IMR-90 (cell line): ENCODE measurements around the gene CA6. TPM values are rescaled to one million over a fixed set of nuclear protein-coding genes. Genes with fewer than 3 reads are reported as not detected.
A peak's percentile ranks its signal among the peaks of the same experiment; 100 is the strongest.

ENCODE experiments used
- ATAC-seq: fragments of 200-7000 bp; cut with Tn5 transposase; 2 replicates; pipeline ENCODE4 v1.9.1; 2020; ENCODE audit warnings: low read depth, mild to moderate bottlenecking, moderate library complexity
- BruUV-seq: library from RNA; stranded (reverse); fragments of 400-500 nt; replicated peaks from 2 replicates; lab custom pipeline; 2021; lab: Mats Ljungman, UMichigan
- CTCF ChIA-PET: fragments of 300-600 bp; formaldehyde crosslinking; extraction: SDS; loops from one replicate; lab custom pipeline; 2021; ENCODE audit warnings: antibody characterized with exemption; lab: Yijun Ruan, JAX
- POLR2A ChIA-PET: fragments of 300-600 bp; sonication (Branson Sonifier 250); formaldehyde crosslinking; loops from one replicate; lab custom pipeline; 2022; ENCODE audit warnings: antibody characterized with exemption; ENCODE audit not compliant: unreplicated experiment; lab: Charles Lee
- DNase-seq: peaks from one replicate; pipeline ENCODE4 v3.0.0; 2013
- H2AFZ ChIP-seq: replicated peaks from 2 replicates; pipeline ENCODE3; 2013; ENCODE audit warnings: low read length, mild to moderate bottlenecking; ENCODE audit not compliant: poor library complexity
- H2AK5ac ChIP-seq: 2 replicates; pipeline ENCODE4 v1.6.1; 2013; ENCODE audit warnings: low read depth, low read length, inconsistent platforms
- H2AK9ac ChIP-seq: replicated peaks from 2 replicates; pipeline ENCODE3; 2013; ENCODE audit warnings: mild to moderate bottlenecking, low read depth, low read length, moderate library complexity; ENCODE audit not compliant: poor library complexity
- H2BK120ac ChIP-seq: 2 replicates; pipeline ENCODE4 v1.6.1; 2013; ENCODE audit warnings: low read depth, low read length, inconsistent platforms
- H2BK15ac ChIP-seq: 3 replicates; pipeline ENCODE4 v1.6.1; 2013; ENCODE audit warnings: low read depth, low read length, inconsistent platforms
- H2BK20ac ChIP-seq: 2 replicates; pipeline ENCODE4 v1.6.1; 2013; ENCODE audit warnings: low read depth, mild to moderate bottlenecking, inconsistent platforms, low read length, moderate library complexity
- H2BK5ac ChIP-seq: 2 replicates; pipeline ENCODE4 v1.6.1; 2013; ENCODE audit warnings: mild to moderate bottlenecking, low read depth, low read length, inconsistent platforms; ENCODE audit not compliant: poor library complexity, severe bottlenecking
- H3K14ac ChIP-seq: replicated peaks from 2 replicates; pipeline ENCODE4 v1.6.1; 2013; ENCODE audit warnings: low read depth, low read length, inconsistent platforms
- H3K18ac ChIP-seq: 2 replicates; pipeline ENCODE4 v1.6.1; 2013; ENCODE audit warnings: low read depth, low read length, control low read depth
- H3K23ac ChIP-seq: 2 replicates; pipeline ENCODE4 v1.6.1; 2013; ENCODE audit warnings: low read depth, low read length, inconsistent platforms
- H3K27ac ChIP-seq: 2 replicates; pipeline ENCODE4 v1.5.1; 2013; ENCODE audit warnings: mild to moderate bottlenecking, control low read depth, low read length; ENCODE audit not compliant: insufficient read depth
- H3K27me3 ChIP-seq: 2 replicates; pipeline ENCODE4 v1.6.1; 2013; ENCODE audit warnings: low read length; ENCODE audit not compliant: control insufficient read depth, insufficient read depth
- H3K36me3 ChIP-seq: 2 replicates; pipeline ENCODE4 v1.6.1; 2013; ENCODE audit warnings: low read length, mixed read lengths; ENCODE audit not compliant: control insufficient read depth, insufficient read depth
- H3K4ac ChIP-seq: 2 replicates; pipeline ENCODE4 v1.6.1; 2013; ENCODE audit warnings: low read depth, low read length, inconsistent platforms
- H3K4me1 ChIP-seq: 2 replicates; pipeline ENCODE4 v1.6.1; 2013; ENCODE audit warnings: low read length, mixed read lengths; ENCODE audit not compliant: control insufficient read depth, insufficient read depth
- H3K4me2 ChIP-seq: 2 replicates; pipeline ENCODE4 v1.6.1; 2013; ENCODE audit warnings: low read depth, mild to moderate bottlenecking, control low read depth, low read length, moderate library complexity
- H3K4me3 ChIP-seq: 2 replicates; pipeline ENCODE4 v1.5.1; 2013; ENCODE audit warnings: low read depth, mild to moderate bottlenecking, control low read depth, low read length, moderate library complexity; ENCODE audit not compliant: insufficient read depth
- H3K56ac ChIP-seq: 2 replicates; pipeline ENCODE4 v1.6.1; 2013; ENCODE audit warnings: low read length, inconsistent platforms; ENCODE audit not compliant: insufficient read depth; ENCODE audit errors: extremely low read depth
- H3K79me1 ChIP-seq, 2 experiments: 2 replicates each; pipeline ENCODE4 v1.6.1; 2013; ENCODE audit warnings: low read length in 2 of 2, inconsistent platforms in 1 of 2, low read depth in 1 of 2
- H3K9ac ChIP-seq: 2 replicates; pipeline ENCODE4 v1.6.1; 2013; ENCODE audit warnings: low read depth, low read length, control low read depth
- H3K9me1 ChIP-seq: 2 replicates; pipeline ENCODE4 v1.6.1; 2013; ENCODE audit warnings: low read length, inconsistent platforms; ENCODE audit not compliant: insufficient read depth
- H3K9me3 ChIP-seq: 2 replicates; pipeline ENCODE4 v1.6.1; 2013; ENCODE audit warnings: low read length; ENCODE audit not compliant: control insufficient read depth, insufficient read depth
- H4K20me1 ChIP-seq: 2 replicates; pipeline ENCODE4 v1.6.1; 2013; ENCODE audit warnings: low read length, inconsistent platforms; ENCODE audit not compliant: insufficient read depth
- H4K5ac ChIP-seq: 2 replicates; pipeline ENCODE4 v1.6.1; 2013; ENCODE audit warnings: mild to moderate bottlenecking, low read depth, low read length, control low read depth
- H4K8ac ChIP-seq, 2 experiments: 2 replicates each; pipeline ENCODE4 v1.6.1; 2013; ENCODE audit warnings: low read depth in 2 of 2, low read length in 2 of 2, control low read depth in 1 of 2, inconsistent platforms in 1 of 2
- H4K91ac ChIP-seq: 2 replicates; pipeline ENCODE4 v1.6.1; 2013; ENCODE audit warnings: low read depth, low read length, inconsistent platforms; ENCODE audit not compliant: insufficient read depth
- BHLHE40 ChIP-seq: fragments of 150-350 bp; IDR thresholded peaks from 2 replicates; pipeline ENCODE4 v1.6.1; 2016; ENCODE audit warnings: mild to moderate bottlenecking, low read depth, low read length
- MAFK ChIP-seq: IDR thresholded peaks from 2 replicates; pipeline ENCODE4 v1.6.1; 2012; ENCODE audit warnings: low read depth, low read length, improper control_type of control experiment
- MAZ ChIP-seq: IDR thresholded peaks from 2 replicates; pipeline ENCODE4 v1.6.1; 2012; ENCODE audit warnings: low read depth, mild to moderate bottlenecking, low read length, improper control_type of control experiment, moderate library complexity, borderline replicate concordance
- RAD21 ChIP-seq: IDR thresholded peaks from 2 replicates; pipeline ENCODE4 v1.6.1; 2012; ENCODE audit warnings: low read length, improper control_type of control experiment
- RFX5 ChIP-seq: IDR thresholded peaks from 2 replicates; pipeline ENCODE4 v1.8.0; 2012; ENCODE audit warnings: low read depth, mild to moderate bottlenecking, low read length, moderate library complexity
- SMC3 ChIP-seq: fragments of 150-350 bp; IDR thresholded peaks from 2 replicates; pipeline ENCODE4 v1.6.1; 2016; ENCODE audit warnings: low read depth, mild to moderate bottlenecking, antibody characterized with exemption, low read length, moderate library complexity
- USF2 ChIP-seq: fragments of 150-350 bp; IDR thresholded peaks from 2 replicates; pipeline ENCODE4 v1.6.1; 2017; ENCODE audit warnings: mild to moderate bottlenecking, antibody characterized with exemption, low read length, low read depth
- WGBS, 2 experiments: methylation state at CpG; one replicate each; pipeline versions ENCODE4 v1.1.5 to v1.1.7; 2013; ENCODE audit warnings: missing lambda C conversion rate in 2 of 2; ENCODE audit not compliant: insufficient read length in 1 of 2; ENCODE audit errors: extremely low coverage in 2 of 2; 5-methylcytosine and 5-hydroxymethylcytosine counted together
- dilution Hi-C: fragments of 300-500 bp; cut with HindIII; formaldehyde crosslinking; loops from one replicate; pipeline ENCODE4 v1.14.3; 2018; ENCODE audit warnings: low sequenced_read_pairs; ENCODE audit not compliant: unreplicated experiment
- in situ Hi-C: fragments of 300-500 bp; cut with MboI; formaldehyde crosslinking; loops from 3 replicates; pipeline ENCODE4 v1.14.3; 2019; ENCODE audit warnings: low sequenced_read_pairs, inconsistent platforms, mixed read lengths
- intact Hi-C: fragments of 100-400 bp; cut with micrococcal nuclease; formaldehyde crosslinking; loops from 2 replicates; pipeline ENCODE4 v1.10.0; 2022
- polyA plus RNA-seq, 3 experiments: library from polyadenylated mRNA; depleted of rRNA; stranded (reverse); fragments of >200 nt; gene quantifications; 2 replicates each; pipeline ENCODE4 v1.2.3, GENCODE V29; 2012; ENCODE audit warnings: low replicate concordance in 1 of 3
- total RNA-seq: library from RNA; depleted of rRNA; stranded (reverse); fragments of >200 nt; gene quantifications from 2 replicates; pipeline ENCODE4 v1.2.3, GENCODE V29; 2012
- TF ChIP-seq, protein P1 (sequence below): fragments of 150-350 bp; IDR thresholded peaks from 2 replicates; pipeline ENCODE4 v1.6.1; 2016; ENCODE audit warnings: low read depth, mild to moderate bottlenecking, low read length, moderate library complexity, borderline replicate concordance

CA6 gene
- total and polyA plus RNA-seq, 2 of the 4 experiments (the other 2 are of a cell fraction), result not detected

GRCh38 chr1:8947127-8947691 is 1.5 kb downstream of the CA6 start:
- no peak overlapping the region; the same call in 1 of the 2 replicates for H2BK20ac ChIP-seq
- no peak overlapping the region for H3K23ac ChIP-seq
- intact Hi-C loops (no loop called here), dilution Hi-C loops (no loop called here), in situ Hi-C loops (no loop called here)
- H2AFZ ChIP-seq, result peak overlapping the region; percentile 86
- no peaks in the 10 kb centered on the region for H3K36me3 ChIP-seq
- H2BK120ac ChIP-seq, result no peak overlapping the region
- no peak overlapping the region for H2AK5ac ChIP-seq
- H3K27ac ChIP-seq, result no peak overlapping the region
- H3K9me1 ChIP-seq, result no peaks in the 10 kb centered on the region; the same call in 1 of the 2 replicates
- no peak overlapping the region for H3K9ac ChIP-seq
- no peak overlapping the region for H3K4ac ChIP-seq
- no peak for ATAC-seq
- POLR2A ChIA-PET, result no interaction called here
- BruUV-seq, result no TSS peak
- no peak overlapping the region for H3K4me2 ChIP-seq
- no peaks in the 10 kb centered on the region for H3K4me1 ChIP-seq
- H3K4me3 ChIP-seq, result no peak overlapping the region
- H4K8ac ChIP-seq, result peak overlapping the region in 1 of 2 experiments; percentile 75; a peak in 2 of 4 replicates
- no peak overlapping the region for H4K5ac ChIP-seq
- WGBS, 2 experiments, result no CpG with 5 or more reads among the region's 9 CpGs
- H2BK5ac ChIP-seq, result no peak overlapping the region
- H2AK9ac ChIP-seq, result peak overlapping the region; percentile 81
- peak overlapping the region; percentile 29 for H3K14ac ChIP-seq
- CTCF ChIA-PET, result interaction anchor here (1.2 kb wide), 1 partner anchor 16 kb away, joined by 3 read pairs; no protein-coding TSS in a partner anchor
- H3K18ac ChIP-seq, result no peak overlapping the region
- no peaks in the 10 kb centered on the region for H3K9me3 ChIP-seq
- TF ChIP-seq, protein P1, sequence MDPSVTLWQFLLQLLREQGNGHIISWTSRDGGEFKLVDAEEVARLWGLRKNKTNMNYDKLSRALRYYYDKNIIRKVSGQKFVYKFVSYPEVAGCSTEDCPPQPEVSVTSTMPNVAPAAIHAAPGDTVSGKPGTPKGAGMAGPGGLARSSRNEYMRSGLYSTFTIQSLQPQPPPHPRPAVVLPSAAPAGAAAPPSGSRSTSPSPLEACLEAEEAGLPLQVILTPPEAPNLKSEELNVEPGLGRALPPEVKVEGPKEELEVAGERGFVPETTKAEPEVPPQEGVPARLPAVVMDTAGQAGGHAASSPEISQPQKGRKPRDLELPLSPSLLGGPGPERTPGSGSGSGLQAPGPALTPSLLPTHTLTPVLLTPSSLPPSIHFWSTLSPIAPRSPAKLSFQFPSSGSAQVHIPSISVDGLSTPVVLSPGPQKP, result no peak
- no peak for TF ChIP-seq USF2
- TF ChIP-seq RAD21, result no peak
- no peak for TF ChIP-seq MAFK
- TF ChIP-seq RFX5, result no peak
- no peak for TF ChIP-seq BHLHE40
- no peak for TF ChIP-seq SMC3
- TF ChIP-seq MAZ, result no peak
- no peaks in the 10 kb centered on the region for H3K79me1 ChIP-seq
- peaks cover 2% of the 10 kb centered on the region; the same call in 1 of the 2 replicates for H3K27me3 ChIP-seq
- no peak for DNase-seq
- H2BK15ac ChIP-seq, result no peak overlapping the region
- no peak overlapping the region for H3K56ac ChIP-seq
- no peak overlapping the region for H4K91ac ChIP-seq
- no peaks in the 10 kb centered on the region for H4K20me1 ChIP-seq
